HG02870 (cell line): ENCODE data around the gene LPIN3.
"Not testable (repeated sequence)": the region's sequence is repeated elsewhere in the genome, so short reads cannot be mapped to it uniquely, and the experiment has no call there.

Source experiments
- ATAC-seq: cut with Tn5 transposase; IDR thresholded peaks from one replicate; pipeline ENCODE4 v1.9.1; 2021; ENCODE audit warnings: mild to moderate bottlenecking, moderate library complexity; ENCODE audit not compliant: unreplicated experiment

LPIN3 gene

GRCh38 chr20:41340327-41341055, at the start of gene LPIN3:
TSS of gene LPIN3 (plus strand) at chr20:41340821. CDS start at chr20:41345804, 4,983 bp downstream.
- no peak for ATAC-seq

DNA sequence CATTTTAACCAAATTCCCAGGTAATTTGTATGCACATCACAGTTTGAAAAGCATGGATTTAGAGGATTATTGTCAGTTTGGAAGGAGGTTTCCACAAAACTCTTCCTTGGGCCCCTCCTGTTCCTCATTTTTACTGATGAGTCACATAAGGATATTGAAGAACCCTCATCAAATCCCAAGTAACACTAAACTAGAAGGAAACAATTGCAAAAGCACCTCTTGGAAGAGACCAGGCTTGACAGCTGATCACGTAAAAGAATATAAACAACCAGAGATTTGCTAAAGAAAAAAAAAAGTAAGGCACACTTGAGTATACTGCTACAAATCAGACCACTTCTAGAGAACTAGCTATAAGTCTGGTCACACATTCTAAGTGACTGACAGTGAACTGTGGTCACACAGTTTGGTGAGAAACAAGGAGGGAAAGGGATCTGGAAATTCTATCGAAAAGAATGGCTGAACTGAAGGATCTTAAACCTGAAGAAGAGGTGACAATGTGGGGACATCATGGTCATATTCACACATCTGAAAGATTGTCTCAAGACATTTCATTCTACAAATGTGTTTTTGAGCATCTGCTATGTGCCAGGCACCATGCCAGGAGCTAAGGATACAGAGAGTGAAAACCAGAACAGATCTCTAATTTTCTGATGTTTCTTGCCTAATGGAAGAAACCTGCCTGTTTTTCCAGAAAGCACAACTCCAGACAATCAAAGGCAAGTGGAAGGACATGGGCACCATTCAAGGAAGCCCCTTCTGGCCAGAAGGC, 47.2 kb upstream of the LPIN3 start:
- no peak for ATAC-seq

DNA sequence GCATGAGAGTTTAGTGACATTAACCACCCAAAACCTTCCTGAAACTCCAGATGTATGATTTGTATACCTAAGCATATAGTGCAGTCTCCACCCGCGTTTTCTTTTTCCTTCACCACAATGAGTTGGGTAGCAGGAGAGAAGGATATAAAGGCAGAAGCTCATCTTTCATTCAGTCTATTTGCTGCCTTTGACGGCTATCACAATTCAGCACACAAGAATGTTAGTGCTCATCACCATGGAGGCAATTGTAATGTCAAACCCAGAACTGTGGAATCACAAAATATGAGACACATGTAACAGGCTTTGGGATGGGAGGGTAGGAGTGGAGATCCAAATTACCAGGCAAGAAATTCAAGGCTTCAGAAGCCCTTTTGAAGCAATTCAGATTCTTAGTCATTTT, 40.7 kb upstream of the LPIN3 start:
- ATAC-seq: no peak

DNA sequence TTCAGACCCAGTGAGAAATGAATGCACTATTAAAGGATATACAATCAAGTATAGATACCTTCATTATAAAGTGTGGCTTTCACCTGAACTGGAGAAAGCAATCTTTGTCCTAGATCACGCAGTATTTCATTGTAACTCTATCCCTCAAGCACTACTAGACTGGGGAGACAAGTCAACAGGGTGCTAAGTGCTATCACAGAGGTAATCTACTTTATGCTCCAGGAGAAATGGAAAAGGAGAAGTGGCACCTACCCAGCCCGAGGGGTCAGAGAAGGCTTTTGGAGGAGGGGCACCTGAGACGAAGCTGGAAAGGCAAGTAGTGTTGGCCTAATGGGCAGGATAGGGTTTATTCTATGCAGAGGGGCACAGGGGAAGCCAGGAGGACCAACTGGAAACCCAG, 40.2 kb upstream of the LPIN3 start:
- no peak for ATAC-seq

DNA sequence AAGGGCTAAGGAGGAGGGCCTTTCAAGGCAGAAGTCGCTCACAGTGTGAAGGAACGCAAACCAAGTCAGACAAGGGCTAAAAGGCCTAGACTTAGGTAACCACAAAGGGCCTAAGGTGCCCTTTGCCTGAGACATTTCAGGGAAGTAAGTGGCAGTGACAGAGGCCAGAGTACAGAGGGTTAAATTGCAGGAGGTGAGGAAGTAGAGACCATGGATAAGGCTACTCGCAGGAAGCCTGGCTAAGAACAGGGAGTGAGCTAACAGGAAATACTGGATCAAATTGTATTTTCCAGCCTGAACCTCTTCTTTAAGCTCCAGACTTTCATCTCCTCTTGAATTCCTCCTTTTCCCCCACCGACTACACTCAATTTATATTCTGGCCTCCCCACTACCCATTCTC, 39.7 kb upstream of the LPIN3 start:
- no peak for ATAC-seq

- ATAC-seq: no peak
These were observed 36.6 kb upstream of the LPIN3 start for GRCh38 chr20:41304002-41304401.

DNA sequence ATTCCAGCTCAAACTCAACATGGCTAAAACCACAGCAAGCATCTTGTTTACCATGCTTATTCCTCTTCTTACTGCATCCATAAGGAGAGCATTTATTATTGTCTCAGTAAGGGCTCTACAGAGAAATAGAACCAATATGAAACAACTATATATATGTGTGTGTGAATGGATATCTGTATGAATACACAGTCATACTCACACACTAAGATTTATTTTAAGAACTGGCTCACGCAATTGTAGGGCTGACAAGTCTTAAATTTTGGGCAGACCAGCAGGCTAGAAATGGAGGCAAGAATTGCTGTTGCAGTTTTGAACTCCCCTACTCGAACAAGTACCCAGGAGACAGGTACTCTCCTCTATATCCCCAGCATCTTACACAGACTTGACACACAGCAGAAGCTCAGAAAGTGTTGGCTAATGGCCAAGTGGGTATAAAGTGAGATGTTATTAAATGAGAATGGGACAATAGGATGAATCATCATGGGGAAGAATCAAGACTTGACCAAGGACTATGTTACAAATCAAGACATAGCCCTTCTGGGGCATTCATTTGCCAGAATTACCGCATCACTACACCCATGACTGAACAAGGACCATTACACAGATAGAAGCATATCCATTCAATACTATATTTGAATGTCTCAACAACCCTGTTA, 36.1 kb upstream of the LPIN3 start:
- no peak for ATAC-seq

GRCh38 chr20:41306061-41306727, 34.4 kb upstream of the LPIN3 start:
- ATAC-seq: peak; percentile 86

DNA sequence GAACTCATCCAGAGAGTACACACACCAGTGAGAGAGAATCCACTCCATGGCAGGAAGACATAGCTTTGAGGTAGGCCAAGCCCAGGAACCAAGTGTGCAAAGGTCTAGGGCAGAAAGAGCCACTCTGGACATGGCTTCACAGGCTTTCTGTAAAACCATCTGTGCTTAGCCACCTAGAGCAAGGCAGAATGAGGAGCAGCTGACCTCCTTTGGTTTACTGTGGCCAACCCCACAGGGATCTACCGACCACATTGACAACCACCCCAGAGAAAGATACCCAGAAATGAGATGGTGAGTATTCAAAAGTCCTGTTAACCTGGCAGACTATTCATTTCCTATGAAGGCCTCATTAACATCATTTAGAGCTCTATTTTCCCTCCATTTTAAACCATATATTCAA, 33.6 kb upstream of the LPIN3 start:
- ATAC-seq: no peak

DNA sequence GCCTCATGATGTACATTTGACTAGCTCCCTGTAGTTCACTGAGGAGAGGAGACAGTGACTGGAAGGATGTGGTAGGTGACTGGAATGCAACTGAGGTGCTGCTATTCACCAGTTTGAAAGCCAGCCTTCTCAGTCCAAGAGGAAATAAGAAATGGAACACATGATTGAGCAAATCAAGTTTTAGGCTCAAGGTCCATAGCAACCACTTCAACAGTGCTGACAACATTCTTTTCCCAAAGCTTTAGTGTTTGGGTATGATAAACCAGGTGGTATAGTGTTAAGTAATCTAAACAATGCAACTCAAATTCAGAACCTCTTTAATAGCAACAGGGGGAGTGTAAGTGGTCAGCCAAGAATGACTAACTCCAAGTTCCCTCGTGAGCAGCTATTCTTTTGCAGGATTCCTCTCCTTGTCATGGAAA, 32.3 kb upstream of the LPIN3 start:
- no peak for ATAC-seq

- no peak for ATAC-seq
These were observed 31.8 kb upstream of the LPIN3 start for GRCh38 chr20:41308726-41309413.

DNA sequence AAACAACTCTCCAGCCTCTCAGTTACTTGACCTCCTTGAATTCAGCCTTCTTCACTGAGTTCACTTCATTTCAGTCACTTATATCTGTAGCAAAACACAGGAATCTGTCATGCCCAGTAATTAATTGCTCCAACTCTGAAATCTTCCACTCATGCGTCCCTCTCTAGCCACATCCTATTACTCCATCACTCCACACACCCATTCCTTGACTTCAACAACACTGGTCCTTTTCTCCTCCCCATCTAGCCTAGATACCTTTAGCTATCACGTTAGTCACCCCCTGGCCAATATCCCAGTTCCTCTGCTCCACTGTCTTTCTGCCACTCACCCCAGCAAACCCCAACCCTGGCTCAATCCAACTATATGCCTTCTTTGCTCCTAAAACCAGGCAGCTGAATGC, 30.8 kb upstream of the LPIN3 start:
- no peak for ATAC-seq

DNA sequence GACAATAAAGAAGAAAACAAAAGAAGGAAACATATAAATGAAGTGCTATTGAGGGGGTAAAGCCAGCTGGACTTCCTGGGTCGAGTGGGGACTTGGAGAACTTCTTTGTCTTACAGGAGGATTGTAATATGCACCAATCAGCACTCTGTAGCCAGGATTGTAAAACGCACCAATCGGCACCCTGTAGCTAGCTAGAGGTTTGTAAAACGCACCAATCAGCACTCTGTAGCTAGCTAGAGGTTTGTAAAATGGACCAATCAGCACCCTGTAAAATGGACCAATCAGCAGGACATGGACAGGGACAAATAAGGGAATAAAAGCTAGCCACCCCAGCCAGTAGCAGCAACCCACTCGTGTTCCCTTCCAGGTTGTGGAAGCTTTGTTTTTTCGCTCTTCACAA, 28.6 kb upstream of the LPIN3 start:
- not testable (repeated sequence) for ATAC-seq

DNA sequence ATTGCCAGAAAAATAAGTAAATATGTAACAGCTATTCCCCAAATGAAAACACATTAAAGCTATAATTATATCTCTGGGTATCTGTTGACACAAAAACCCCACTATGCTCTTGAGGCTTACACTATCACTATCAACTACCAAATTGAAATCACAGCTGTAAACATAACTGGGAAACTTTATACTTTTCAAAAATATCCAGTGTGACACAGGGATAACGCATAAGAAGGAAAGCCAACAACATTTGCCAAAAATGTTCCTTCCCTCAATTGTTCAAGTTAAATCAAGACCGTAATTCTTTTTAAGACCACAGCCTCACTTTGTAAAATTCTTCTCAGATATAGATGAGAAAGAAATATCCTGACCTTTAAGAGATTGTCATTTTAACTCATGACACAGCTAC, 26.2 kb upstream of the LPIN3 start:
- no peak for ATAC-seq

- no peak for ATAC-seq
These were observed 24.6 kb upstream of the LPIN3 start for GRCh38 chr20:41316051-41316450.

- ATAC-seq: peak; percentile 66
These were observed 23.7 kb upstream of the LPIN3 start for GRCh38 chr20:41316602-41317545.

GRCh38 chr20:41317546-41318270, 22.9 kb upstream of the LPIN3 start, which contains the start of gene ZHX3:
TSS of gene ZHX3 (minus strand) at chr20:41317731. CDS start at chr20:41204916, 112,815 bp downstream.
- peak; percentile 98 for ATAC-seq

GRCh38 chr20:41318271-41318649, 22.4 kb upstream of the LPIN3 start:
- ATAC-seq: no peak

DNA sequence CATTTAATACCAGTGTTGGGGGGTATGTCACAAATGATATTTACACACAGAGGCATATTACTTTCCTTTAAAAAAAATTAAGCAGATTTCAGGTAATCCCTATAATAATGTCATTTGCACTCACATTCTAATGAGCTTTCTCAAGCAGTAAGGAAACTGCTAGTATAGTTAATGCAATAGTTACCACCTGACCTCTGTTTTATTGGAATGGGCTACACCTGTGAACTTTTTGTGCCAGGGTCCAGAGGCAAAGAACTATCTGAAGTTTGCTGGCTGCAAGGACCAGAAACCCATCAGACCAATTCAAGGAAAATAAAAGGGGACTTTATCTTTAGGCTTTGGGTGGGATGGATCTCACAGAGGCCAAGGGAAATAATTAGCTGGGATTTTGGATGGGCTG, 20.2 kb upstream of the LPIN3 start:
- no peak for ATAC-seq
